Measurements from ENCODE around the gene CNNM3. TPM values are rescaled to one million over a fixed set of nuclear protein-coding genes. Genes with fewer than 3 reads are reported as not detected.

Gene CNNM3
- total RNA-seq, 1 experiment from 2014 or later: 34.0 TPM

- H3K4me3 ChIP-seq (ENCODE audit: low read depth in 2 of 2, low read length in 2 of 2): no peak overlapping the region
- ChIA-PET POLR2A (no interaction called here), CTCF (no interaction called here)
- intact Hi-C loops (cut with micrococcal nuclease; ENCODE audit: unreplicated experiment) (loop anchor here (5.0 kb wide), 1 partner anchor 40 kb away; the partner anchor contains the start of gene CNNM4), in situ Hi-C loops (cut with HindIII; ENCODE audit: low pct_unique_long_range_greater_than_20kb, low sequenced_read_pairs) (no loop called here)
- no peak overlapping the region for H3K27ac ChIP-seq (ENCODE audit: low read length)
- H3K9me3 ChIP-seq (ENCODE audit: control insufficient read depth, insufficient read depth, low read depth, low read length): no peaks in the 10 kb centered on the region
- no TSS peak for BruUV-seq (replicated peaks)
- ATAC-seq (no peak), DNase-seq (ENCODE audit: low read depth, low spot score) (no peak)
- no peaks in the 10 kb centered on the region for H3K36me3 ChIP-seq (ENCODE audit: control insufficient read depth, insufficient read depth, low read length)
- no peak for TF ChIP-seq SIN3A (IDR thresholded peaks at IDR 0.05; ENCODE audit: borderline replicate concordance, insufficient read depth, low read depth, low read length)
- TF ChIP-seq POLR2AphosphoS5 (IDR thresholded peaks at IDR 0.05; ENCODE audit: low read depth, low read length): no peak
- no peak for TF ChIP-seq REST (IDR thresholded peaks at IDR 0.05; ENCODE audit: insufficient read depth in 1 of 2, low read depth in 2 of 2, low read length in 1 of 2)
- TF ChIP-seq CTCF (IDR thresholded peaks at IDR 0.05): no peak
- no peak for TF ChIP-seq TCF7L2 (IDR thresholded peaks at IDR 0.05; ENCODE audit: low read depth, low read length)
- no peaks in the 10 kb centered on the region; the same call in 1 of the 2 replicates for H3K4me1 ChIP-seq (ENCODE audit: control insufficient read depth, insufficient read depth, low read length)
- no peaks in the 10 kb centered on the region for H3K27me3 ChIP-seq (ENCODE audit: control insufficient read depth, insufficient read depth, low read length)
These were observed 14.1 kb upstream of the CNNM3 start for GRCh38 chr2:96801786-96802595.

- no peaks in the 10 kb centered on the region; the same call in 1 of the 2 replicates for H3K4me1 ChIP-seq (ENCODE audit: control insufficient read depth, insufficient read depth, low read length)
- CTCF ChIA-PET: no interaction called here
- TF ChIP-seq POLR2AphosphoS5 (IDR thresholded peaks at IDR 0.05; ENCODE audit: low read depth, low read length): no peak
- TF ChIP-seq REST (IDR thresholded peaks at IDR 0.05; ENCODE audit: insufficient read depth in 1 of 2, low read depth in 2 of 2, low read length in 1 of 2): no peak
- TF ChIP-seq CTCF (IDR thresholded peaks at IDR 0.05): no peak
- TF ChIP-seq SIN3A (IDR thresholded peaks at IDR 0.05; ENCODE audit: borderline replicate concordance, insufficient read depth, low read depth, low read length): no peak
- TF ChIP-seq TCF7L2 (IDR thresholded peaks at IDR 0.05; ENCODE audit: low read depth, low read length): no peak
- no peak overlapping the region for H3K4me3 ChIP-seq (ENCODE audit: low read depth in 2 of 2, low read length in 2 of 2)
- intact Hi-C loops (cut with micrococcal nuclease; ENCODE audit: unreplicated experiment) (loop anchor here (5.0 kb wide), 1 partner anchor 40 kb away; the partner anchor contains the start of gene CNNM4), in situ Hi-C loops (cut with HindIII; ENCODE audit: low pct_unique_long_range_greater_than_20kb, low sequenced_read_pairs) (no loop called here)
- DNase-seq (ENCODE audit: low read depth, low spot score) (no peak), ATAC-seq (no peak)
- no peaks in the 10 kb centered on the region for H3K27me3 ChIP-seq (ENCODE audit: control insufficient read depth, insufficient read depth, low read length)
- POLR2A ChIA-PET: no interaction called here
- BruUV-seq (replicated peaks): no TSS peak
- H3K9me3 ChIP-seq (ENCODE audit: control insufficient read depth, insufficient read depth, low read depth, low read length): no peaks in the 10 kb centered on the region
- H3K27ac ChIP-seq (ENCODE audit: low read length): no peak overlapping the region
- H3K36me3 ChIP-seq (ENCODE audit: control insufficient read depth, insufficient read depth, low read length): no peaks in the 10 kb centered on the region
These were observed 13.3 kb upstream of the CNNM3 start for GRCh38 chr2:96802721-96803120.
